Omental fat pad (tissue), 4 donors: ENCODE measurements around the gene CDT1. TPM values are rescaled to one million over a fixed set of nuclear protein-coding genes. Genes with fewer than 3 reads are reported as not detected.

Experiments used
- ATAC-seq: fragments of 150-250 bp; one replicate; pipeline ENCODE4 v1.9.1; 2016; ENCODE audit warnings: mild to moderate bottlenecking, moderate library complexity; ENCODE audit not compliant: low FRiP score
- DNase-seq: peaks from one replicate; pipeline ENCODE4 v3.0.0-alpha.2; 2019; ENCODE audit warnings: low spot score
- total RNA-seq, 4 donors: library from RNA; depleted of rRNA; stranded (reverse); fragments of >200 nt; gene quantifications; one replicate each; pipeline ENCODE4 v1.1.0, GENCODE V29; 2016
- TF ChIP-seq, protein P1 (sequence below), 3 donors: fragments of 450-650 bp; IDR thresholded peaks; one replicate each; pipeline ENCODE4 v1.5.1; 2016 to 2017; ENCODE audit warnings: antibody characterized with exemption in 3 of 3, mild to moderate bottlenecking in 3 of 3, moderate library complexity in 2 of 3

The CDT1 gene
- total RNA-seq, 4 donors from 2014 or later: 0.19 to 3.5 (median 1.6) TPM

DNA sequence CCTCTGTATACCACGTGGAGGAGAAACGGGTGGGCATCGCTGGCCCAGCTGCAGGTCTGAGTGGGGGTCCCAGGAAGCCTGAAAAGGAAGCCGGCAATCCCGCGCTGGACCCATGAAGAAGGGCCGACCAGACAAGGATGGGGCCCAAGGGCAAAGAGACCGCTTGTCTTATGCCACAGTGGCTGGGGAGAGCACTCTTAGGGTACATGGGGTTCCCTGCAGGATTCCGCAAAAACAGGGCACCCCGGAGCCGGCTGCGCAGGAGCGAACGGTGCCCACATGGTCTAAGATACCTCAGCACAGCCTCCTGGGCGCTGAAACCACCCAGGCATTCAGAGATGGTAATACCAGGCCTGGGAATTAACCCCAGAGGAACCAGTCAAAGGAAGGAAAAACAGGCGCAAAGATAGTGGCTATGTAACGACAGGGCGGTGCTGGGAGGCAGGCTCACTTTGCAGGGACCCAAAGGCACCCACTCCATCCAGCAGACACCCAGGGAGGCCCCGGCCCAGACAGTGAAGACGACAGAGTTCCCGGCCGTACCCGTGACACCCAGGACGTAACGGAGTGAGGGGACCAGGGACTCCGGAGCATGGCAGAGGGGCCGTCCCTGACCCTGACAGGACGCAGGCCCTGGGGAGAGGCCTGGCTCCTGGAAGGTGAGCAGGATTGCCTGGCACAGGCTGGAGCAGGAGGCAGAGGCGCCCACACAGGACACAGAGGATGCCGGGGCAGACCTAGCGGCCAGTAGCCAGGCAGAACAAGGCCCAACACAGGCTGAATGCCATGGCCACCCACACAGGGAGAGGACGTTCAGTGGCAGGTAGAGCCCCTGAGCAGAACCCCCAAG is 28.8 kb upstream of the CDT1 start:
- ATAC-seq: no peak

DNA sequence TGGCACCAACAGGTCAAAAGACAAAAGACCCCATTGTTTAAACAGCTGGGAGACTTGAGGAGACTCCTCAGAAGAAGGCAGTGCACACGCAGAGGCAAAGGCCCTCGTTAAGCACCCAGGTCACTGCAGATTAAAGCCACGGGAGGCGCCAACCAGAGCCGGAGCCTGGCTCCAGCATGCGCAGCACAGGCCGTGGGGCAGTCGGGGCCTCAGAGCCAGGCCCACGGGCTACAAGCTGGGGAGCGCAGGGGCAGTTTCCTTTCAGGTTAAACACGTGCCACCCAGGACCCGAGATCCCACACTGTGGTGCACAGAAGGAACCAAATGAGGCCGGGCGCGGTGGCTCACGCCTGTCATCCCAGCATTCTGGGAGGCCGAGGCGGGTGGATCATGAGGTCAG is 27.8 kb upstream of the CDT1 start:
- ATAC-seq (no peak), DNase-seq (no peak)
- TF ChIP-seq, protein P1, sequence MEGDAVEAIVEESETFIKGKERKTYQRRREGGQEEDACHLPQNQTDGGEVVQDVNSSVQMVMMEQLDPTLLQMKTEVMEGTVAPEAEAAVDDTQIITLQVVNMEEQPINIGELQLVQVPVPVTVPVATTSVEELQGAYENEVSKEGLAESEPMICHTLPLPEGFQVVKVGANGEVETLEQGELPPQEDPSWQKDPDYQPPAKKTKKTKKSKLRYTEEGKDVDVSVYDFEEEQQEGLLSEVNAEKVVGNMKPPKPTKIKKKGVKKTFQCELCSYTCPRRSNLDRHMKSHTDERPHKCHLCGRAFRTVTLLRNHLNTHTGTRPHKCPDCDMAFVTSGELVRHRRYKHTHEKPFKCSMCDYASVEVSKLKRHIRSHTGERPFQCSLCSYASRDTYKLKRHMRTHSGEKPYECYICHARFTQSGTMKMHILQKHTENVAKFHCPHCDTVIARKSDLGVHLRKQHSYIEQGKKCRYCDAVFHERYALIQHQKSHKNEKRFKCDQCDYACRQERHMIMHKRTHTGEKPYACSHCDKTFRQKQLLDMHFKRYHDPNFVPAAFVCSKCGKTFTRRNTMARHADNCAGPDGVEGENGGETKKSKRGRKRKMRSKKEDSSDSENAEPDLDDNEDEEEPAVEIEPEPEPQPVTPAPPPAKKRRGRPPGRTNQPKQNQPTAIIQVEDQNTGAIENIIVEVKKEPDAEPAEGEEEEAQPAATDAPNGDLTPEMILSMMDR (IDR thresholded peaks at IDR 0.05): no peak

More for the DNA sequence above, 28.8 kb upstream of the CDT1 start:
- TF ChIP-seq, protein P1 (IDR thresholded peaks at IDR 0.05): no peak
- DNase-seq: no peak

DNA sequence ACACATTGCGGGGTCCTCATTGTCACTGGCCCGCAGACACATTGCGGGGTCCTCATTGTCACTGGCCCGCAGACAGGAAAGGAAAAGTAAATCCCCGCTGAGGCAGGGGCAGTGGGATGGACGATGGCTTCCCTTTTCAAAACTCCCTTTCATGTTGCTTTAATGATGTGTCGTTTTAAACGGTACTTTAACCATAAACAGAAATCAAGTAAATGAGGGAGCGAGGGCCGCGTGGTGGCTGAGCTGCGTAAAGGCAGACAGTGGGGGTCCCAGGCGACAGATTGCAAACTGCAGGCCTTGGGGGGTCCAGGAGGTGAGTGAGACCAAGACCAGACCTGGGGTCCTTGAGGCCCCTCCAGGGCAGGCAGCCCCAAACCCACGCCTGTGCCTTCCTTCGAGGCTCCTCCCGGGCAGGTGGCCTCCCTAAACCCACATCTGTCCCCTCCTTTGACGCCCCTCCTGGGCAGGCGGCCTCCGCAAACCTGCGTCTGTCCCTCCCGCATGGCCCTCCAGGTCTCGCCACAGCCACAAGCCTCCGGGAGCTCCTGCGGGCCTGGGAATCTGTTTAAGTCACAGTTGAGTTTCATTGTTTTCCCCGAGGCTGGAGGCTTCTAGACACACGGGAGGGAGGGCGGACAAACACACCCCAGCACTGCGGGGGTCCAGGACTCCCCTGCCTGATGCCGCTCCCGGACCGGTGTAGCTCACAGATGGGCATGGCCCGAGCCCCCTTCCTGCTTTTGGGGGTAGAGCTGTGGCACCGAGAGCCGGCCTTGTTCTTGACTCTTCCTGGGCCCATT is 25.9 kb upstream of the CDT1 start:
- no peak for DNase-seq
- TF ChIP-seq, protein P1 (IDR thresholded peaks at IDR 0.05): no peak
- ATAC-seq: no peak

DNA sequence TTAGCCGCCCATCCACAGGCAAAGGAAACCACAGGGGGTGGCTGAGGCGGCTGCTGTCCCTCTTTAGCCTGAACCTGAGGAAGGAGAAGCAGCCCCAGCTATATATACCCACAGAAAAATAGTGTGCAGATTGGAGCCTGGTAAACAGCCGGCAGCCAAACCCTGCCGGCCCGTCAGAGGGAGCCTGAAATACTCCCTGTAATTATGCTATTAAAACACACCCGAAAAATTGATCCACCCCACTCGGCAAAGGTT is 25.4 kb upstream of the CDT1 start:
- TF ChIP-seq, protein P1 (IDR thresholded peaks at IDR 0.05): no peak
- no peak for DNase-seq
- ATAC-seq: no peak

DNA sequence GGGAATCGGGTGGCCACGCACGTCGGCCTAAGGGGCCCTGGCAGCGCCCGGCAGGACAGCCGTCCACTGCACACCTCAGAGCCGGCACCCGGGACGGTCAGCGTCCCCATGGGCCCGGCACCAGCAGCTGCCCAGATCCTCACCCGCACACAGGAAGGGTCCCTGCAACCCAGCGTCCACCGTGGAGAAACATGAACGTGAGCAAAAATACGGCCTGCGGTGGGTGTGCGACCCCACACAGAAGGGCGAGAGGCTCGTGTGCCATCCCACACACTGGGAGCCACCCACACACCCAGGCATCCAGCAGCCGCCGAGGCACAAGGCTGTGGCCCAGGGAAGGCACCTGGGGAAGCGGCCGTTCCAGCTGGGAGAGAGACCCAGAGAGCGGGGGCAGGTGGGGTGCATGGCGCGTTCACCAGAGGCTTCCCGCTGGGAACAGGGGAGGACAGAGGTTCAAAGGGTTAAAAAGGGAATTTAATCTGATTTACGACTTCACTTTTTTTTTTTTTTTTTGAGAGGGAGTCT is 25.0 kb upstream of the CDT1 start:
- no peak for ATAC-seq
- TF ChIP-seq, protein P1 (IDR thresholded peaks at IDR 0.05): no peak

DNA sequence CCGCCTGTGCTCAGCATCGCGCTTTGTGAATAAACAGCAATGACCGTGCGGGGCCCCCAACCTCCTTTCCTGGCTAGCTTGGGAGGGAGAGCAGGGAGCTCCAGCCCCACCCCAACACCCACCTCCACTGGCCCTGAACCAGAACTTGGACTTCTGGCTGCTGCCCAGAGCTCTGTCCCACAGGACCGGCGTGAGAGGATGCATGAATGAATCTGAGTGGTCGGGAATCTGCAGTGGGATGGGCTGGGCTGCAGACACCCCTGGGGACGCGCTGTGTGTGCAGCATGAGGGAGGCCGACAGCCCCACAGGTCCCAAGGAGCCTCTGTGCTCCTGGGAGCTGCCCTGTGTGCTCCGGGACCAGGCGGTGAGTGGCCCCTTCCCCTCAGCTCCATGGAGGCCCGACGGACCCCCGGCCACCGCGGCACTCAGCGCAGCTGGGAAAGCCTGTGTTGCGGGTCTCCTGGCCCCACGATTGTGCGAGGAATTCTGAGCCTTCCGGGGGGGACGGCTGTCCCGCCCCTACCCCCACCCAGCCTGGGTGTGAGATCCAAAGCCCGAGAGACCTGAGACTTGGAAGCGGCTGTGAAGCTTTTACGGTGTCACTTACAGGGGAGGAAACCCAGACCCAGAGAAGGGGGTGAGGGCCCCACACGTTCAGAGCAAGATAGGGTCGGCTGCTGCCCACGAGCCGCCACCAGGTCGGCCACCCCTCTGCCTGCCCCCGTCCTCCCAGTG is 24.0 kb upstream of the CDT1 start:
- no peak for ATAC-seq
- DNase-seq: no peak
- TF ChIP-seq, protein P1 (IDR thresholded peaks at IDR 0.05): no peak

More for the DNA sequence above, 25.0 kb upstream of the CDT1 start:
- no peak for DNase-seq
